K562 (cell line): Measurements from ENCODE around the gene CLCN1. TPM values are rescaled to one million over a fixed set of nuclear protein-coding genes. Genes with fewer than 3 reads are reported as not detected.

Experiments
- ATAC-seq: fragments of 200-7000 bp; cut with Tn5 transposase; 3 replicates; pipeline ENCODE4 v1.9.1; 2020; ENCODE audit warnings: moderate library complexity
- BruUV-seq: library from RNA; stranded (reverse); fragments of 400-500 nt; replicated peaks from 2 replicates; lab custom pipeline; 2021; lab: Mats Ljungman, UMichigan
- CTCF ChIA-PET: fragments of 300-600 bp; formaldehyde crosslinking; extraction: SDS; loops from one replicate; lab custom pipeline; 2021; ENCODE audit warnings: low intra/inter-chr PET ratio; lab: Yijun Ruan, JAX
- POLR2A ChIA-PET: fragments of 300-600, 350-650 bp; sonication (Branson Sonifier 250); formaldehyde crosslinking; extraction: SDS; loops from one replicate; lab custom pipeline; 2021; ENCODE audit warnings: antibody characterized with exemption, inconsistent platforms; lab: Yijun Ruan, JAX
- DNase-seq, 4 experiments: peaks; one replicate each; pipeline versions ENCODE4 v3.0.0 to v3.0.0-alpha.2; 2011 to 2018; ENCODE audit warnings: low spot score in 3 of 4, mixed read lengths in 3 of 4; ENCODE audit errors: extremely low read depth in 1 of 4
- FAIRE-seq: peaks from 2 replicates; lab custom pipeline; 2011; peaks lifted over from hg19 to GRCh38; lab: Jason Lieb, UNC
- H2AFZ ChIP-seq: 2 replicates; pipeline ENCODE4 v1.6.0; 2011; ENCODE audit warnings: low read depth, low read length, control low read depth, inconsistent platforms
- H3K27ac ChIP-seq: fragments of 200-600 bp; 3 replicates; pipeline ENCODE4 v1.8.0; 2011; ENCODE audit warnings: low read depth, mild to moderate bottlenecking, control low read depth, inconsistent platforms, low read length, moderate library complexity, mixed read lengths; ENCODE audit errors: extremely low read depth
- H3K27me3 ChIP-seq, 2 experiments: fragments of 300-600 bp in 1 of 2; 2 replicates in 1 of 2; 3 replicates in 1 of 2; pipeline versions ENCODE4 v1.6.0 to v1.8.0; 2011; ENCODE audit warnings: inconsistent platforms in 2 of 2, low read length in 2 of 2, mild to moderate bottlenecking in 1 of 2, mixed read lengths in 1 of 2, moderate library complexity in 1 of 2; ENCODE audit not compliant: control insufficient read depth in 2 of 2, insufficient read depth in 2 of 2
- H3K36me3 ChIP-seq: fragments of 300-600 bp; 3 replicates; pipeline ENCODE4 v1.8.0; 2011; ENCODE audit warnings: mild to moderate bottlenecking, low read length, inconsistent platforms; ENCODE audit not compliant: control insufficient read depth, insufficient read depth
- H3K4me1 ChIP-seq, 2 experiments: fragments of 200-600 bp in 1 of 2; replicated peaks in 1 of 2; 2 replicates in 1 of 2; 3 replicates in 1 of 2; pipeline versions ENCODE4 v1.5.1 to v1.8.0; 2011; ENCODE audit warnings: inconsistent platforms in 2 of 2, low read length in 2 of 2, mild to moderate bottlenecking in 1 of 2, mixed read lengths in 1 of 2, moderate library complexity in 1 of 2; ENCODE audit not compliant: control insufficient read depth in 2 of 2, insufficient read depth in 2 of 2
- H3K4me2 ChIP-seq: 2 replicates; pipeline ENCODE4 v1.6.1; 2011; ENCODE audit warnings: low read length, control low read depth, inconsistent platforms, mixed read lengths; ENCODE audit not compliant: insufficient read depth
- H3K4me3 ChIP-seq: fragments of 200-600 bp; sonication (generic), shearing (Covaris generic); 2 replicates; pipeline ENCODE4 v1.5.1; 2016; ENCODE audit warnings: control low read depth, inconsistent platforms
- H3K79me2 ChIP-seq: fragments of 200-600 bp; 3 replicates; pipeline ENCODE4 v1.8.0; 2011; ENCODE audit warnings: low read length, inconsistent platforms; ENCODE audit not compliant: control insufficient read depth, insufficient read depth
- H3K9ac ChIP-seq, 2 experiments: 2 replicates each; pipeline versions ENCODE4 v1.6.0 to v1.6.1; 2011; ENCODE audit warnings: low read depth in 2 of 2, low read length in 2 of 2, control low read depth in 1 of 2, inconsistent platforms in 1 of 2, mild to moderate bottlenecking in 1 of 2, mixed read lengths in 1 of 2; ENCODE audit not compliant: insufficient read depth in 1 of 2
- H3K9me1 ChIP-seq: one replicate; pipeline ENCODE4 v1.6.0; 2011; ENCODE audit warnings: inconsistent platforms, mild to moderate bottlenecking, low read length, moderate library complexity; ENCODE audit not compliant: control insufficient read depth, insufficient read depth
- H3K9me3 ChIP-seq: replicated peaks from 2 replicates; pipeline ENCODE4 v1.5.1; 2011; ENCODE audit warnings: low read depth, low read length, inconsistent platforms; ENCODE audit not compliant: control insufficient read depth, insufficient read depth
- H4K20me1 ChIP-seq: replicated peaks from 2 replicates; pipeline ENCODE4 v1.6.1; 2011; ENCODE audit warnings: low read length, inconsistent platforms, mixed read lengths; ENCODE audit not compliant: control insufficient read depth, insufficient read depth
- E2F6 ChIP-seq, 2 experiments: IDR thresholded peaks; 2 replicates each; pipeline ENCODE4 v1.6.1; 2011; ENCODE audit warnings: borderline replicate concordance in 1 of 2, control low read depth in 1 of 2, low read depth in 1 of 2, low read length in 1 of 2, mild to moderate bottlenecking in 1 of 2, mixed read lengths in 1 of 2, moderate library complexity in 1 of 2; ENCODE audit not compliant: insufficient read depth in 1 of 2, insufficient read length in 1 of 2, poor library complexity in 1 of 2, severe bottlenecking in 1 of 2; ENCODE audit errors: extremely low read depth in 1 of 2
- ELF2 ChIP-seq: fragments of 250-450 bp; sonication (Bioruptor Pico); IDR thresholded peaks from 2 replicates; pipeline ENCODE4 v1.5.0; 2021; ENCODE audit warnings: mild to moderate bottlenecking
- FIP1L1 ChIP-seq: fragments of 200-400 bp; formaldehyde crosslinking; IDR thresholded peaks from 2 replicates; pipeline ENCODE4 v1.6.1; 2018; ENCODE audit warnings: mild to moderate bottlenecking, low read depth, low read length; ENCODE audit not compliant: poor library complexity, severe bottlenecking
- FOXK1 ChIP-seq: sonication (generic); formaldehyde crosslinking; IDR thresholded peaks from 2 replicates; pipeline ENCODE4 v1.8.0; 2022; ENCODE audit warnings: missing genetic modification reagents, mild to moderate bottlenecking, borderline replicate concordance
- GATAD2B ChIP-seq: fragments of 450-650 bp; IDR thresholded peaks from 2 replicates; pipeline ENCODE4 v1.6.1; 2017; ENCODE audit warnings: mild to moderate bottlenecking, borderline replicate concordance
- MIER1 ChIP-seq: fragments of 450-650 bp; IDR thresholded peaks from 2 replicates; pipeline ENCODE4 v1.6.1; 2016; ENCODE audit warnings: antibody characterized with exemption, mild to moderate bottlenecking, low read depth
- NR0B1 ChIP-seq: fragments of 450-650 bp; IDR thresholded peaks from one replicate; pipeline ENCODE4 v1.6.1; 2018; ENCODE audit warnings: mild to moderate bottlenecking, moderate library complexity; ENCODE audit not compliant: partially characterized antibody
- NRF1 ChIP-seq, 2 experiments: fragments of 450-650 bp; IDR thresholded peaks in 1 of 2; conservative IDR thresholded peaks in 1 of 2; 2 replicates each; pipeline ENCODE4 v1.6.1; 2014; ENCODE audit warnings: mild to moderate bottlenecking in 2 of 2
- RAD21 ChIP-seq, 2 experiments: fragments of 250-450 bp in 1 of 2; fragments of 450-650 bp in 1 of 2; sonication (Bioruptor Pico) in 1 of 2; formaldehyde crosslinking in 1 of 2; IDR thresholded peaks in 1 of 2; conservative IDR thresholded peaks in 1 of 2; 2 replicates each; pipeline versions ENCODE4 v1.4.0 to v1.8.0; 2020 to 2022; ENCODE audit warnings: mild to moderate bottlenecking in 2 of 2, moderate library complexity in 1 of 2
- RBFOX2 ChIP-seq: fragments of 200-400 bp; formaldehyde crosslinking; IDR thresholded peaks from 2 replicates; pipeline ENCODE4 v1.6.1; 2017; ENCODE audit warnings: low read depth, mild to moderate bottlenecking, low read length, moderate library complexity
- TEAD4 ChIP-seq, 2 experiments: sonication (generic) in 1 of 2; formaldehyde crosslinking in 1 of 2; IDR thresholded peaks; 2 replicates each; pipeline versions ENCODE4 v1.6.1 to v1.8.0; 2012 to 2022; ENCODE audit warnings: borderline replicate concordance in 1 of 2, inconsistent platforms in 1 of 2, low read length in 1 of 2, mild to moderate bottlenecking in 1 of 2, missing genetic modification reagents in 1 of 2
- THRB ChIP-seq: fragments of 450-650 bp; formaldehyde crosslinking; conservative IDR thresholded peaks from 2 replicates; pipeline ENCODE4 v1.4.0; 2022; ENCODE audit warnings: mild to moderate bottlenecking, missing genetic modification characterization
- ZBTB12 ChIP-seq: fragments of 250-450 bp; sonication (Bioruptor Pico); IDR thresholded peaks from 2 replicates; pipeline ENCODE4 v1.4.0; 2020
- ZNF282 ChIP-seq: sonication (generic); formaldehyde crosslinking; IDR thresholded peaks from 2 replicates; pipeline ENCODE4 v1.8.1; 2023; ENCODE audit warnings: missing genetic modification reagents
- WGBS: fragments of 100-300 bp; shearing (Covaris generic); methylation state at CpG from one replicate; pipeline ENCODE4 v1.1.6; 2016; ENCODE audit warnings: low coverage, mixed read lengths; ENCODE audit not compliant: insufficient coverage; ENCODE audit errors: missing lambda C conversion rate; 5-methylcytosine and 5-hydroxymethylcytosine counted together
- in situ Hi-C: fragments of 300-500 bp; cut with MboI; formaldehyde crosslinking; loops from 4 replicates; pipeline ENCODE4 v1.15.0; 2018; ENCODE audit warnings: inconsistent platforms, mixed read lengths
- intact Hi-C: fragments of 100-400 bp; cut with micrococcal nuclease; formaldehyde crosslinking; loops from 2 replicates; pipeline ENCODE4 v1.14.2; 2022
- polyA plus RNA-seq, 8 experiments: library from polyadenylated mRNA; depleted of rRNA in 4 of 8; stranded (reverse) in 5 of 8; unstranded in 3 of 8; fragments of >200 nt; fragmentation: Nextera tagmentation in 2 of 8; fragmentation: Illumina TruSeq in 1 of 8; extraction: Ambion mirVana in 2 of 8; extraction: Trizol in 1 of 8; gene quantifications; 2 replicates each; pipeline versions ENCODE4 v1.2.1 to v1.2.3, GENCODE V29; 2011 to 2014; ENCODE audit warnings: inconsistent platforms in 1 of 8, missing spikeins in 1 of 8
- total RNA-seq, 7 experiments: library from RNA; depleted of rRNA in 6 of 7; stranded (reverse); fragments of >200 nt in 6 of 7; fragmentation: Illumina TruSeq in 2 of 7; extraction: Trizol in 2 of 7; gene quantifications; 2 replicates each; pipeline versions ENCODE4 v1.2.1 to v1.2.3, GENCODE V29; 2011 to 2021; ENCODE audit warnings: low replicate concordance in 1 of 7

The CLCN1 gene
- total and polyA plus RNA-seq, 9 of the 15 experiments (the other 6 are each of a cell fraction or from before 2014, with no cell fraction given): 0.01 to 0.11 (median 0.04) TPM; not detected in 4

- Histone ChIP-seq H3K27me3 (no peaks in the 10 kb centered on the region), H3K4me3 (no peak overlapping the region), H3K4me2 (no peak overlapping the region), H3K9me3 (no peaks in the 10 kb centered on the region), H4K20me1 (peaks cover 22% of the 10 kb centered on the region), H3K79me2 (peaks cover 1% of the 10 kb centered on the region), H3K4me1 (peaks cover 11 to 35% of the 10 kb centered on the region in 2 experiments; a peak in 4 of 5 replicates), H2AFZ (no peak overlapping the region), H3K9me1 (peaks cover 18% of the 10 kb centered on the region), H3K9ac (peak overlapping the region in 1 of 2 experiments; percentile 22; a peak in 1 of 4 replicates), H3K36me3 (peaks cover 82% of the 10 kb centered on the region; the same call in 2 of the 3 replicates), H3K27ac (no peak overlapping the region)
- peak; percentile 42 to 55 (median 54) for DNase-seq
- in situ Hi-C loops (no loop called here), intact Hi-C loops (no loop called here)
- no peak for FAIRE-seq
- ATAC-seq: peak; percentile 66
- BruUV-seq: no TSS peak
- POLR2A ChIA-PET: interaction anchor here (0.6 to 9.7 kb wide), 3 partner anchors 8 to 24 kb away, joined by 3 to 131 read pairs (median 4); partner anchors contain the start of gene EPHA1
- CTCF ChIA-PET: no interaction called here
- WGBS: 82% methylated on average over 22 of the region's 23 CpGs
- no peak for TF ChIP-seq THRB
- TF ChIP-seq E2F6 (IDR thresholded peaks at IDR 0.05; ENCODE audit: borderline replicate concordance in 1 of 2, extremely low read depth in 1 of 2, insufficient read depth in 1 of 2, insufficient read length in 1 of 2, low read depth in 1 of 2, low read length in 1 of 2, poor library complexity in 1 of 2, severe bottlenecking in 1 of 2): no peak
- no peak for TF ChIP-seq ELF2
- TF ChIP-seq NR0B1: no peak
- TF ChIP-seq GATAD2B: no peak
- peak; percentile 42; the same call in 1 of the 2 replicates for TF ChIP-seq FOXK1 (CRISPR knock-in tag)
- TF ChIP-seq ZNF282 (CRISPR knock-in tag): no peak
- no peak for TF ChIP-seq MIER1
- peak; percentile 77 for TF ChIP-seq RBFOX2
- no peak for TF ChIP-seq ZBTB12 (CRISPR knock-in tag)
- TF ChIP-seq TEAD4 (IDR thresholded peaks at IDR 0.05; ENCODE audit: low read length): no peak
- peak; percentile 57; the same call in 1 of the 2 replicates for TF ChIP-seq TEAD4 (CRISPR knock-in tag; IDR thresholded peaks at IDR 0.05; ENCODE audit: borderline replicate concordance)
- peak in 1 of 2 experiments; percentile 26; a peak in 2 of 4 replicates for TF ChIP-seq RAD21 (CRISPR knock-in tag; conservative IDR thresholded peaks at IDR 0.05 in 1 of 2, IDR thresholded peaks at IDR 0.05 in 1 of 2)
- TF ChIP-seq FIP1L1: peak; percentile 15
- TF ChIP-seq NRF1 (conservative IDR thresholded peaks at IDR 0.05 in 1 of 2, IDR thresholded peaks at IDR 0.05 in 1 of 2): peak in 1 of 2 experiments; percentile 35; a peak in 2 of 4 replicates
These were observed 71.5 kb downstream of the CLCN1 start for GRCh38 chr7:143387156-143387975.
